ENCODE data around the gene CLDN9. TPM values are rescaled to one million over a fixed set of nuclear protein-coding genes. Genes with fewer than 3 reads are reported as not detected.

The CLDN9 gene
- total RNA-seq, 1 donor from 2014 or later: not detected

DNA sequence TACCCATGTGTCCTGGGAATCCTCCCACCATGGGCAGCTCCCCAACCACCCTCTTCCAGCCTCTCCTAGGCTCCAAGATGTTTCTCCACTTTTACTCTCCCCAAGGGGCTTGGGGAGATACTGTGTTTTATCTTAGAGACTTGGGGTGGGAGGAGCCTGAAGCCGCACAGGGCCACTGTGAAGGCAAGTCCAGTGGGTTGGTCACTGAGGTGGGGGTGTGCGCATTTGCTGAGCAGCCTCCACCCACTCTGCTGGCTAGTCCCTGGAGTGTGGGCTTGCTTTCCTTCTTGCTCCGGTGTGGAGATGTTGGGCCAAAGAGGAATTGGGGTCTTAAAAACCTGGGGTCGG is 4.1 kb upstream of the CLDN9 start:
- no peak for TF ChIP-seq POLR2AphosphoS5 (IDR thresholded peaks at IDR 0.05; ENCODE audit: insufficient read depth in 1 of 2, low read depth in 1 of 2)
- TF ChIP-seq, protein P1, sequence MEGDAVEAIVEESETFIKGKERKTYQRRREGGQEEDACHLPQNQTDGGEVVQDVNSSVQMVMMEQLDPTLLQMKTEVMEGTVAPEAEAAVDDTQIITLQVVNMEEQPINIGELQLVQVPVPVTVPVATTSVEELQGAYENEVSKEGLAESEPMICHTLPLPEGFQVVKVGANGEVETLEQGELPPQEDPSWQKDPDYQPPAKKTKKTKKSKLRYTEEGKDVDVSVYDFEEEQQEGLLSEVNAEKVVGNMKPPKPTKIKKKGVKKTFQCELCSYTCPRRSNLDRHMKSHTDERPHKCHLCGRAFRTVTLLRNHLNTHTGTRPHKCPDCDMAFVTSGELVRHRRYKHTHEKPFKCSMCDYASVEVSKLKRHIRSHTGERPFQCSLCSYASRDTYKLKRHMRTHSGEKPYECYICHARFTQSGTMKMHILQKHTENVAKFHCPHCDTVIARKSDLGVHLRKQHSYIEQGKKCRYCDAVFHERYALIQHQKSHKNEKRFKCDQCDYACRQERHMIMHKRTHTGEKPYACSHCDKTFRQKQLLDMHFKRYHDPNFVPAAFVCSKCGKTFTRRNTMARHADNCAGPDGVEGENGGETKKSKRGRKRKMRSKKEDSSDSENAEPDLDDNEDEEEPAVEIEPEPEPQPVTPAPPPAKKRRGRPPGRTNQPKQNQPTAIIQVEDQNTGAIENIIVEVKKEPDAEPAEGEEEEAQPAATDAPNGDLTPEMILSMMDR (IDR thresholded peaks at IDR 0.05): no peak
- Histone ChIP-seq H3K4me3 (no peak overlapping the region), H3K27me3 (peaks cover 11% of the 10 kb centered on the region), H3K27ac (no peak overlapping the region), H3K9me3 (no peaks in the 10 kb centered on the region), H3K4me1 (peaks cover 8% of the 10 kb centered on the region), H3K36me3 (no peaks in the 10 kb centered on the region)
- DNase-seq (ENCODE audit: extremely low spot score in 2 of 2): no peak
- intact Hi-C loops (cut with DNase I): no loop called here

- intact Hi-C loops (cut with DNase I): no loop called here
- DNase-seq (ENCODE audit: extremely low spot score in 2 of 2): no peak
- H3K4me1 ChIP-seq: peaks cover 7% of the 10 kb centered on the region
- H3K27ac ChIP-seq: no peak overlapping the region
- TF ChIP-seq POLR2A (IDR thresholded peaks at IDR 0.05) (no peak), POLR2AphosphoS5 (IDR thresholded peaks at IDR 0.05; ENCODE audit: insufficient read depth in 1 of 2, low read depth in 1 of 2) (no peak)
- TF ChIP-seq, protein P1 (IDR thresholded peaks at IDR 0.05): no peak
- no peak overlapping the region for H3K4me3 ChIP-seq
- H3K9me3 ChIP-seq: no peaks in the 10 kb centered on the region
- no peaks in the 10 kb centered on the region for H3K36me3 ChIP-seq
- peaks cover 11% of the 10 kb centered on the region for H3K27me3 ChIP-seq
Measured at GRCh38 chr16:3009568-3010390, 2.9 kb upstream of the CLDN9 start.

DNA sequence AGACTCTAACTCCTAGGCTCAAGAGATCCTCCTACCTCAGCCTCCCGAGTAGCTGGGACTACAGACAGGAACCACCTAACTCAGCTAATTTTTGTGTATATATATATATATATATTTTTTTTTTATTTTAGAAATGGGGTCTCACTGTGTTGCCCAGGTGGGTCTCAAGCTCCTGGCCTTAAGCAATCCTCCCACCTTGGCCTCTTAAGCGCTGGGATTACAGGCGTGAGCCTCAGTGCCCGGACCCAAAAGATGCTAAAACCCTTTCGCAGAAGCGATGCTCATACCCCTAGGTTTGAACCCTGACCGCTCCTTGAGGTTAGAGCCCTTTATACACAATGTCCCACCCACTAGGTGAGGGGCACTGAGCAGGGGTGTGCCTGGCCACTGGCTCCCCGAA is 2.2 kb upstream of the CLDN9 start:
- peaks cover 11% of the 10 kb centered on the region for H3K27me3 ChIP-seq
- DNase-seq (ENCODE audit: extremely low spot score in 2 of 2): no peak
- H3K9me3 ChIP-seq: no peaks in the 10 kb centered on the region
- H3K4me1 ChIP-seq: peaks cover 3% of the 10 kb centered on the region
- no peak overlapping the region for H3K27ac ChIP-seq
- intact Hi-C loops (cut with DNase I): no loop called here
- H3K36me3 ChIP-seq: no peaks in the 10 kb centered on the region
- TF ChIP-seq, protein P1 (IDR thresholded peaks at IDR 0.05): no peak
- no peak for TF ChIP-seq POLR2AphosphoS5 (IDR thresholded peaks at IDR 0.05; ENCODE audit: insufficient read depth in 1 of 2, low read depth in 1 of 2)
- no peak for TF ChIP-seq POLR2A (IDR thresholded peaks at IDR 0.05)
- no peak overlapping the region for H3K4me3 ChIP-seq

- H3K4me3 ChIP-seq: no peak overlapping the region
- intact Hi-C loops (cut with DNase I): no loop called here
- peaks cover 11% of the 10 kb centered on the region for H3K27me3 ChIP-seq
- no peak overlapping the region for H3K27ac ChIP-seq
- H3K4me1 ChIP-seq: peaks cover 3% of the 10 kb centered on the region
- no peaks in the 10 kb centered on the region for H3K9me3 ChIP-seq
- H3K36me3 ChIP-seq: no peaks in the 10 kb centered on the region
- DNase-seq (ENCODE audit: extremely low spot score in 2 of 2): no peak
- no peak for TF ChIP-seq POLR2A (IDR thresholded peaks at IDR 0.05)
- TF ChIP-seq, protein P1 (IDR thresholded peaks at IDR 0.05): no peak
- no peak for TF ChIP-seq POLR2AphosphoS5 (IDR thresholded peaks at IDR 0.05; ENCODE audit: insufficient read depth in 1 of 2, low read depth in 1 of 2)
Measured at GRCh38 chr16:3012246-3012645, 477 bp upstream of the CLDN9 start.

DNA sequence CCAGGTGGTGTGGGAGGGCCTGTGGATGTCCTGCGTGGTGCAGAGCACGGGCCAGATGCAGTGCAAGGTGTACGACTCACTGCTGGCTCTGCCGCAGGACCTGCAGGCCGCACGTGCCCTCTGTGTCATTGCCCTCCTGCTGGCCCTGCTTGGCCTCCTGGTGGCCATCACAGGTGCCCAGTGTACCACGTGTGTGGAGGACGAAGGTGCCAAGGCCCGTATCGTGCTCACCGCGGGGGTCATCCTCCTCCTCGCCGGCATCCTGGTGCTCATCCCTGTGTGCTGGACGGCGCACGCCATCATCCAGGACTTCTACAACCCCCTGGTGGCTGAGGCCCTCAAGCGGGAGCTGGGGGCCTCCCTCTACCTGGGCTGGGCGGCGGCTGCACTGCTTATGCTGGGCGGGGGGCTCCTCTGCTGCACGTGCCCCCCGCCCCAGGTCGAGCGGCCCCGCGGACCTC is 798 bp downstream of the CLDN9 start:
- Histone ChIP-seq H3K4me3 (no peak overlapping the region), H3K27ac (no peak overlapping the region), H3K36me3 (no peaks in the 10 kb centered on the region), H3K4me1 (no peaks in the 10 kb centered on the region), H3K27me3 (peaks cover 16% of the 10 kb centered on the region), H3K9me3 (no peaks in the 10 kb centered on the region)
- intact Hi-C loops (cut with DNase I): no loop called here
- DNase-seq (ENCODE audit: extremely low spot score in 2 of 2): no peak
- TF ChIP-seq POLR2A (IDR thresholded peaks at IDR 0.05): no peak
- TF ChIP-seq, protein P1 (IDR thresholded peaks at IDR 0.05): no peak
- no peak for TF ChIP-seq POLR2AphosphoS5 (IDR thresholded peaks at IDR 0.05; ENCODE audit: insufficient read depth in 1 of 2, low read depth in 1 of 2)
